Common myeloid progenitor, CD34-positive (primary cell): Measurements from ENCODE around the gene ENO4.

ENCODE experiments used
- CTCF ChIA-PET: fragments of 350-600 bp; sonication (Branson Sonifier 250); formaldehyde crosslinking; loops from one replicate; lab custom pipeline; 2021; ENCODE audit warnings: antibody characterized with exemption; lab: Charles Lee
- POLR2A ChIA-PET: fragments of 350-600 bp; sonication (Branson Sonifier 250); formaldehyde crosslinking; loops from one replicate; lab custom pipeline; 2021; ENCODE audit warnings: antibody characterized with exemption; lab: Charles Lee
- DNase-seq, 3 donors: peaks; one replicate each; pipeline versions ENCODE4 v3.0.0 to v3.0.0-alpha.2; 2013
- H3K27ac ChIP-seq, 2 experiments: 1 replicate in 1 of 2; 2 replicates in 1 of 2; pipeline ENCODE4 v1.7.0; 2013; ENCODE audit warnings: inconsistent platforms in 2 of 2, low read length in 2 of 2, mild to moderate bottlenecking in 2 of 2, low read depth in 1 of 2, moderate library complexity in 1 of 2; ENCODE audit not compliant: severe bottlenecking in 2 of 2, insufficient read depth in 1 of 2, poor library complexity in 1 of 2
- H3K27me3 ChIP-seq, 5 experiments: replicated peaks in 2 of 5; 1 replicate in 3 of 5; 2 replicates in 2 of 5; pipeline versions ENCODE4 v1.6.1 to v1.7.0; 2013; ENCODE audit warnings: low read length in 4 of 5, mild to moderate bottlenecking in 2 of 5, moderate library complexity in 2 of 5, inconsistent platforms in 1 of 5; ENCODE audit not compliant: insufficient read depth in 5 of 5, control insufficient read depth in 4 of 5
- H3K36me3 ChIP-seq, 4 experiments: 1 replicate in 2 of 4; 2 replicates in 2 of 4; pipeline versions ENCODE4 v1.6.1 to v1.7.0; 2013; ENCODE audit warnings: low read length in 3 of 4, control low read depth in 1 of 4, mild to moderate bottlenecking in 1 of 4; ENCODE audit not compliant: control insufficient read depth in 4 of 4, insufficient read depth in 4 of 4
- H3K4me1 ChIP-seq, 4 experiments: 1 replicate in 3 of 4; 2 replicates in 1 of 4; pipeline versions ENCODE4 v1.6.1 to v1.7.1; 2013; ENCODE audit warnings: low read length in 3 of 4, mild to moderate bottlenecking in 3 of 4, control low read depth in 1 of 4, inconsistent platforms in 1 of 4, moderate library complexity in 1 of 4; ENCODE audit not compliant: control insufficient read depth in 4 of 4, insufficient read depth in 4 of 4; ENCODE audit errors: control extremely low read depth in 1 of 4
- H3K4me3 ChIP-seq, 7 experiments: 1 replicate in 4 of 7; 2 replicates in 3 of 7; pipeline versions ENCODE4 v1.5.1 to v1.7.0; 2013; ENCODE audit warnings: mild to moderate bottlenecking in 7 of 7, low read length in 6 of 7, moderate library complexity in 6 of 7, inconsistent platforms in 2 of 7, low read depth in 2 of 7, control low read depth in 1 of 7; ENCODE audit not compliant: insufficient read depth in 4 of 7, control insufficient read depth in 1 of 7; ENCODE audit errors: extremely low read depth in 1 of 7
- H3K9me3 ChIP-seq, 5 experiments: 1 replicate in 4 of 5; 2 replicates in 1 of 5; pipeline versions ENCODE4 v1.6.1 to v1.7.1; 2013; ENCODE audit warnings: low read length in 4 of 5, mild to moderate bottlenecking in 2 of 5, inconsistent platforms in 1 of 5, low read depth in 1 of 5, moderate library complexity in 1 of 5; ENCODE audit not compliant: control insufficient read depth in 4 of 5, insufficient read depth in 2 of 5; ENCODE audit errors: control extremely low read depth in 1 of 5
- WGBS: methylation state at CpG from one replicate; pipeline ENCODE4 v1.1.5; 2013; ENCODE audit not compliant: insufficient coverage; 5-methylcytosine and 5-hydroxymethylcytosine counted together

ENO4 gene

DNA sequence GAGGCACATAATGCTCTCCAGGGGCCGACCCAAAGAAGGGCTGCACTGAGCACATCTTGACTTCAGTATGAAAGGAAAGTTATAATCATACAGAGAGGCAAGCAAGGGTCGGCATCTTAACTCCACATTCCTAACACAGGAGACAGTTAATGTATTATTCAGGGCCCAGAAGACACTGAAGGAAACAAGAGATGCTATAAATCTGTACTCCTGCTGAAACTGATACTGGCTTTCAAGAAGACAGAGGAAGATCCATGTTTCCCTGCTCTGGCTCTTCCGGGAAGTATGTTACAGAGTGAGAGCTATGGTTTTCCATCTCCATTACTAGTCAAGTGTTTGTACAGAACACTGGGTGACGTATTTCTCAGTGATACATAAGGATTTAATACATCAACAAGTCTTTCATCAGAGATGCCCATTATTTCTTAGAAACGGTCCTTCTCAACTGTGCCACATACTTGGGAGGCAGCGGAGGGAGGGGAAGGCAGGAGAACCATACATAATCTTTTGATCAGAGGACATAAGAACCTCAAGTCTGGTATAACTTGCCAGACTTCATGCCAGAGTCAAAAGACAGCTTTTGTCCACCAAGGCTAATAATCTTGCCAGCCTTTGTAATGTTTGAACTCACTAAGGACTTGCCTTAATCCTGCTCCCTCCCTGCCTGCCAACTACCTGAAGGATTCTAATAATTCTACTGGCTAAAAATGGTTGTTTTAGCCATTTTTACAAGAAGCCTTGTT is 58.1 kb downstream of the ENO4 start:
- DNase-seq: no peak
- H3K4me3 ChIP-seq: no peak overlapping the region
- no peaks in the 10 kb centered on the region for H3K36me3 ChIP-seq
- H3K9me3 ChIP-seq: no peaks in the 10 kb centered on the region
- no peaks in the 10 kb centered on the region for H3K4me1 ChIP-seq
- no peaks in the 10 kb centered on the region for H3K27me3 ChIP-seq
- ChIA-PET POLR2A (no interaction called here), CTCF (no interaction called here)
- H3K27ac ChIP-seq: no peak overlapping the region
- WGBS: 89% methylated on average over 4 of the region's 6 CpGs

DNA sequence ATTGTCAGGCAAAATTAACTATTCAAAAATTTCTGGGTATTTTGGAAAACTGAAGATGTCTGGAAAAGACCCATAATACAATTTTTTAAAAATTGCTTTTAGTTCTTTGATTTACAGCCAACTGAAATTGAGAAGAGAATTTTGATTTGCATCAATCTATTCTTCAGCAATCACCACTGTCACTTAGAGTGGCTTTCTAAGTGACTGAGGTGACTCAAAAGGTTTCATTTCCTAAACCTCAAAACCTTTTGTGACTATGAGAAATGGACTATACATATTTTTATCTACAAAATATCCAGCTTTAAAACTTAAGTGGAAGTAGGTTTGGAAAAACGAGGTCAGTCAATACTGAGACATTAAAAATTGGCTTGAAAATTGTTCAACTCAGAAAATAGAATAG is 60.0 kb downstream of the ENO4 start:
- no peaks in the 10 kb centered on the region for H3K27me3 ChIP-seq
- WGBS: no CpG with 5 or more reads among the region's 1 CpG
- CTCF ChIA-PET: interaction anchor here (1.1 kb wide), 1 partner anchor 10 kb away, joined by 3 read pairs; no protein-coding TSS in a partner anchor
- H3K4me3 ChIP-seq: no peak overlapping the region
- DNase-seq: no peak
- POLR2A ChIA-PET: no interaction called here
- no peaks in the 10 kb centered on the region for H3K4me1 ChIP-seq
- H3K9me3 ChIP-seq: no peaks in the 10 kb centered on the region
- H3K36me3 ChIP-seq: no peaks in the 10 kb centered on the region
- no peak overlapping the region for H3K27ac ChIP-seq

DNA sequence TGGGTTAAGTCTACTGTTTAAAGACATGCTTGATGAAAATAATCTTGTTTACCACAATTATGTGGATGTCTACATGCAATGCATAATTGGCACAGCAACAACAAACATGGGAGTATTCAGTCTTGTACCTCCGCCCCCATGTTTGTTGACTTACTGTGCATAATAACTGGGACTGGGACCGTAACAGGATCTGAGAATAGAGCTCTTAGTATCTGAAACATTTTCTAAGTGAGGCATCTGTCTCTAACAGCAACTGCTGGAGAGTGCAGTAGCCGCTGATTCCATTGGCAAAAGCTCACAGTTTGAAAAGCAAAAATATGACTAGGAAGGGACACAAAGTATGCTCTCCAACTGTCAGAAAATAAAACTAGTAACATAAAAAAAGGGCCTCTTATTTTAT is 61.6 kb downstream of the ENO4 start:
- ChIA-PET CTCF (interaction anchor here (1.1 kb wide), 1 partner anchor 96 kb away, joined by 3 read pairs; no protein-coding TSS in a partner anchor), POLR2A (no interaction called here)
- WGBS: 100% methylated on average over 2 of the region's 3 CpGs
- H3K4me3 ChIP-seq: no peak overlapping the region
- H3K36me3 ChIP-seq: no peaks in the 10 kb centered on the region
- no peak overlapping the region for H3K27ac ChIP-seq
- peaks cover 0 to 2% (median 2%) of the 10 kb centered on the region in 4 experiments for H3K4me1 ChIP-seq
- DNase-seq: no peak
- no peaks in the 10 kb centered on the region for H3K9me3 ChIP-seq
- no peaks in the 10 kb centered on the region for H3K27me3 ChIP-seq

DNA sequence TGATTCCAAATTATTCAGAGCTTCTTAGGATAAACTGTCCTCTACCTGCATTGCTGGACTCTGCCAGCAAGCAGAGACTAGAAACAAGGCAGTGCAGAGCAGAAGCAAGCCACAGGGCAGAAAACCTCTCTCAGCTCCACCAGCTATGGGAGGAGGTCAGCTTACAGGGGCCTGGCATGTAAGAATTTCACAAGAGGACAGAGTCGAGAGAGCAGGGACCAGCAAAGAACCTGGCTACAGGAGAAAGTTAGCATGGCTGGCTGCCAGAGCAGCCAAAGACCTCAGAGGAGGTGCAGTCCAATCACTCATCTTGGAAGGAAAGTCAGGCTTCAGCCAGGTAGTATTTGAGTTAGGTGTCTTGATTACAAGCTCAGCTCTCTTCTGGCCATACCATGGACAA is 62.9 kb downstream of the ENO4 start:
- WGBS: 90% methylated on average over 1 of the region's 1 CpG
- no peaks in the 10 kb centered on the region for H3K27me3 ChIP-seq
- H3K4me3 ChIP-seq: no peak overlapping the region
- H3K9me3 ChIP-seq: no peaks in the 10 kb centered on the region
- ChIA-PET CTCF (no interaction called here), POLR2A (no interaction called here)
- no peak overlapping the region for H3K27ac ChIP-seq
- peaks cover 0 to 2% (median 2%) of the 10 kb centered on the region in 4 experiments for H3K4me1 ChIP-seq
- no peaks in the 10 kb centered on the region for H3K36me3 ChIP-seq
- no peak for DNase-seq

DNA sequence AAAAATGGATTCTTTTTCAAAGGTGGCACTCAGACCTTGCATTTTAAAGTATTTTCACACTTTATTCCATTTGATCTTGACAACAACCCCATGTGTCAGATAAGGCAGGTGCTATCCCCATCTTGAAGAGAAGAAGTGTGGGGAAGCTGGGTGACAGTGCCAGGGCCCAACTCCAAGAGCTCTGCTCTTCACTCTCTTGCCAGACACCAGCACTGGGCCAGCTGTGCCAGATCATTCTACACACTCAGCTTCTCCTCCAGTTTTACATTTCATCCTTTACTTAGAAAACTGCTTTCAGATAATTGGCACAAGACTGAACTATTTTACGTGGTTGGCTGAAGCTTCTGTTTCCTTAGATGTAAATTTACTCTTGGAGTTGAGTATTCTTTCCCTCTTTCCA is 64.4 kb downstream of the ENO4 start:
- H3K9me3 ChIP-seq: no peaks in the 10 kb centered on the region
- POLR2A ChIA-PET: no interaction called here
- no peaks in the 10 kb centered on the region for H3K36me3 ChIP-seq
- no peak overlapping the region for H3K4me3 ChIP-seq
- no peaks in the 10 kb centered on the region for H3K27me3 ChIP-seq
- CTCF ChIA-PET: interaction anchor here (1.2 kb wide), 1 partner anchor 253 kb away, joined by 3 read pairs; no protein-coding TSS in a partner anchor
- peaks cover 0 to 2% (median 2%) of the 10 kb centered on the region in 4 experiments for H3K4me1 ChIP-seq
- WGBS: no CpG with 5 or more reads among the region's 1 CpG
- no peak for DNase-seq
- H3K27ac ChIP-seq: no peak overlapping the region

- Histone ChIP-seq H3K9me3 (no peaks in the 10 kb centered on the region), H3K36me3 (no peaks in the 10 kb centered on the region), H3K27me3 (no peaks in the 10 kb centered on the region), H3K4me1 (peaks cover 0 to 2% (median 2%) of the 10 kb centered on the region in 4 experiments), H3K4me3 (no peak overlapping the region), H3K27ac (no peak overlapping the region)
- DNase-seq: peak in 2 of 3 donors; percentile 42 to 60
- POLR2A ChIA-PET: no interaction called here
- 0% methylated on average over 2 of the region's 2 CpGs for WGBS
- CTCF ChIA-PET: interaction anchor here (0.8 to 1.2 kb wide), 2 partner anchors 14 to 24 kb away, joined by 3 to 4 read pairs; no protein-coding TSS in a partner anchor
Observed at GRCh38 chr10:116915340-116915739, 66.0 kb downstream of the ENO4 start.

GRCh38 chr10:116917481-116917880 is 68.2 kb downstream of the ENO4 start:
- Histone ChIP-seq H3K27ac (no peak overlapping the region), H3K27me3 (no peaks in the 10 kb centered on the region), H3K4me1 (peaks cover 0 to 2% (median 2%) of the 10 kb centered on the region in 4 experiments), H3K9me3 (no peaks in the 10 kb centered on the region), H3K4me3 (no peak overlapping the region), H3K36me3 (no peaks in the 10 kb centered on the region)
- DNase-seq: no peak
- ChIA-PET CTCF (no interaction called here), POLR2A (no interaction called here)
- WGBS: no CpG with 5 or more reads among the region's 3 CpGs
